ENCODE measurements around the gene M6PR.

DNA sequence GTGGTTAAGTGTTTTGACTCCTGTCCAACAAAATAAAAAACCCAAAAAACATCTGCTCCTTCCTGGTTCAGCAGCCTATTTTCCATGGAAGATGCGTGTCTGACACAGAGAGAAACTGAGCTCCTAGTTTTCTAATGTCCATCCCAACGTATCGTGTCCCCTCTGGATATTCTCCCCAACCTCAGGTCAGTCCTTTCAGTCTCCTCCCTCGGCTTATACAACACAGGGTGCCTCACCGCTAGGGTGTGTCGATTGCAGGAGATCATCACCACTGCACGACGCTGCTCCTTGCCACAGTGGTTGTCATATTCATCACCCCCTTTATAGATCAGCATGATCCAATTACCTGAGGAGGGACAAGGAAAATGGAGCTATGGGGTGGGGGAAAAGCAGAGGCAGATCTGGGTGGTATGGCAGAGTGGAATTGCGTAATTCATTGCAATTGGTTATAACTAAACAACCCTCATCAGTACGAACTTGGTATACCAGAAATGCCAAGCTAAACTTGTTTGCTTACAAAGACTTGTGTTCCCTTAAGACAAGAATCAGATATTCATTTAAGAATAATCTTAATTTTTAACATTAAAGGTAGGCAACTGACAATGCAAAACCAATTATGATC lies 5.8 kb downstream of the M6PR start:
- TF ChIP-seq, protein P1, sequence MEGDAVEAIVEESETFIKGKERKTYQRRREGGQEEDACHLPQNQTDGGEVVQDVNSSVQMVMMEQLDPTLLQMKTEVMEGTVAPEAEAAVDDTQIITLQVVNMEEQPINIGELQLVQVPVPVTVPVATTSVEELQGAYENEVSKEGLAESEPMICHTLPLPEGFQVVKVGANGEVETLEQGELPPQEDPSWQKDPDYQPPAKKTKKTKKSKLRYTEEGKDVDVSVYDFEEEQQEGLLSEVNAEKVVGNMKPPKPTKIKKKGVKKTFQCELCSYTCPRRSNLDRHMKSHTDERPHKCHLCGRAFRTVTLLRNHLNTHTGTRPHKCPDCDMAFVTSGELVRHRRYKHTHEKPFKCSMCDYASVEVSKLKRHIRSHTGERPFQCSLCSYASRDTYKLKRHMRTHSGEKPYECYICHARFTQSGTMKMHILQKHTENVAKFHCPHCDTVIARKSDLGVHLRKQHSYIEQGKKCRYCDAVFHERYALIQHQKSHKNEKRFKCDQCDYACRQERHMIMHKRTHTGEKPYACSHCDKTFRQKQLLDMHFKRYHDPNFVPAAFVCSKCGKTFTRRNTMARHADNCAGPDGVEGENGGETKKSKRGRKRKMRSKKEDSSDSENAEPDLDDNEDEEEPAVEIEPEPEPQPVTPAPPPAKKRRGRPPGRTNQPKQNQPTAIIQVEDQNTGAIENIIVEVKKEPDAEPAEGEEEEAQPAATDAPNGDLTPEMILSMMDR (IDR thresholded peaks at IDR 0.05): no peak
- TF ChIP-seq POLR2A (IDR thresholded peaks at IDR 0.05) (no peak), EP300 (IDR thresholded peaks at IDR 0.05) (no peak)

All from ovary (tissue), 3 donors.